Astrocyte of the cerebellum (primary cell): Measurements from ENCODE around the gene RABIF.
A peak's percentile ranks its signal among the peaks of the same experiment; 100 is the strongest.
"Not testable (repeated sequence)": the region's sequence is repeated elsewhere in the genome, so short reads cannot be mapped to it uniquely, and the experiment has no call there.

Experiments
- DNase-seq: peaks from one replicate; pipeline ENCODE4 v3.0.0-alpha.2; 2011; ENCODE audit warnings: low read depth
- H3K4me3 ChIP-seq: 2 replicates; pipeline ENCODE4 v1.5.1; 2011; ENCODE audit warnings: mild to moderate bottlenecking, low read depth, low read length, moderate library complexity
- CTCF ChIP-seq: IDR thresholded peaks from 2 replicates; pipeline ENCODE4 v1.5.1; 2012; ENCODE audit warnings: low read length, low read depth, moderate library complexity, mild to moderate bottlenecking; ENCODE audit errors: missing control alignments
- in situ Hi-C: cut with HindIII; loops from 2 replicates; pipeline ENCODE4 v1.10.0; 2017; ENCODE audit warnings: low sequenced_read_pairs

Gene RABIF

GRCh38 chr1:202888531-202889360 is at the start of gene RABIF:
Gene RABIF, minus strand, starts transcription at chr1:202889149. Its CDS starts 51 bp downstream, at chr1:202889098.
- TF ChIP-seq CTCF: peak; percentile 14
- H3K4me3 ChIP-seq: peak within 1 kb of the TSS; percentile 82
- in situ Hi-C loops: no loop called here
- DNase-seq: peak; percentile 82

GRCh38 chr1:202938287-202938925 is 49.5 kb upstream of the RABIF start:
- no peak for TF ChIP-seq CTCF
- DNase-seq: no peak
- in situ Hi-C loops: no loop called here
- no peak overlapping the region for H3K4me3 ChIP-seq

- H3K4me3 ChIP-seq, in situ Hi-C loops, DNase-seq: not testable (repeated sequence)
These were observed 47.5 kb upstream of the RABIF start for GRCh38 chr1:202936409-202936808.

- no peak overlapping the region for H3K4me3 ChIP-seq
- in situ Hi-C loops: no loop called here
- TF ChIP-seq CTCF: no peak
- DNase-seq: no peak
These were observed 46.9 kb upstream of the RABIF start for GRCh38 chr1:202935844-202936243.

DNA sequence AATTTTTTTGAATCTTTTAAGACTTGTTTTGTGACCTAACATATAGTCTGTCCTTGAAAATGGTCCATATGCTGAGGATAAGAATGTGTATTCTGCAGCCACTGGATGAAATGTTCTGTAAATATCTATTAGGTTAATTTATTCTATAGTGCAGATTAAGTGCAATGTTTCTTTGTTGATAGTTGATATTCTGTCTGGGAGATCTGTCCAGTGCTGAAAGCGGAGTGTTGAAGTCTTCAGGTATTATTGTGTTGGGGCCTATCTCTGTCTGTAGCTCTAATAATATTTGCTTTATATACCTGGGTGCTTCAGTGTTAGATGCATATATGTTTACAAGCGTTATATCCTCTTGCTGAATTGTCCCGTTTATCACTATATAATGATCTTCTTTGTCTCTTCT is 45.8 kb upstream of the RABIF start:
- in situ Hi-C loops: no loop called here
- H3K4me3 ChIP-seq: no peak overlapping the region
- TF ChIP-seq CTCF: no peak
- no peak for DNase-seq

DNA sequence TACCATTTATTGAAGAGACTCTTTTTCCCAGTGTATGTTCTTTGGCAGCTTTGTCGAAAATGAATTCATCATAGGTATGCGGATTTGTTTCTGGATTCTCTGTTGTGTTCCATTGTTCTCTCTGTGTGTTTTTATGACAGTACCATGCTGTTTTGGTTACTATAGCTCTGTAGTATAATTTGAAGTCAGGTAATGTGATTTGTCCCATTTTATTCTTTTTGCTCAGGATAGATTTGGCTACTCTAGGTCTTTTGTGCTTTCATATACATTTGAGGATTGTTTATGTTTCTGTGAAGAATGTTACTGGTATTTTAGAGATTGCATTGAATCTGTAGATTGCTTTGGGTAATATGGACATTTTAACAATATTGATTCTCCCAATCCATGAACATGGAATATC is 43.5 kb upstream of the RABIF start:
- TF ChIP-seq CTCF: no peak
- no peak for DNase-seq
- no peak overlapping the region for H3K4me3 ChIP-seq
- in situ Hi-C loops: no loop called here
